MM.1S (cell line): ENCODE measurements around the gene SLC24A4.

ENCODE experiments used
- DNase-seq: peaks from one replicate; pipeline ENCODE4 v3.0.0-alpha.2; 2015
- H2AFZ ChIP-seq: fragments of 300-600 bp; sonication (generic); 2 replicates; pipeline ENCODE4 v1.6.0; 2016; ENCODE audit warnings: antibody characterized with exemption, low read length
- H3F3A ChIP-seq: fragments of 300-600 bp; sonication (generic); 2 replicates; pipeline ENCODE4 v1.6.1; 2016; ENCODE audit warnings: mild to moderate bottlenecking, antibody characterized with exemption, low read length, moderate library complexity, mixed read lengths; ENCODE audit not compliant: insufficient read depth
- H3K27ac ChIP-seq: fragments of 300-600 bp; sonication (generic); 2 replicates; pipeline ENCODE4 v1.5.1; 2016; ENCODE audit warnings: mild to moderate bottlenecking, low read length
- H3K27me3 ChIP-seq: fragments of 300-600 bp; sonication (generic); replicated peaks from 2 replicates; pipeline ENCODE4 v1.6.0; 2016; ENCODE audit warnings: low read length; ENCODE audit not compliant: insufficient read depth
- H3K36me3 ChIP-seq: fragments of 300-600 bp; sonication (generic); replicated peaks from 2 replicates; pipeline ENCODE4 v1.6.1; 2016; ENCODE audit warnings: mild to moderate bottlenecking, low read length, mixed read lengths; ENCODE audit not compliant: insufficient read depth
- H3K4me1 ChIP-seq: fragments of 300-600 bp; sonication (generic); 2 replicates; pipeline ENCODE4 v1.6.1; 2016; ENCODE audit warnings: low read length, mixed read lengths
- H3K4me2 ChIP-seq: fragments of 300-600 bp; sonication (generic); 2 replicates; pipeline ENCODE4 v1.6.0; 2016; ENCODE audit warnings: low read depth, low read length
- H3K4me3 ChIP-seq: fragments of 300-600 bp; sonication (generic); 2 replicates; pipeline ENCODE4 v1.5.1; 2016; ENCODE audit warnings: low read length, mixed read lengths
- H3K79me2 ChIP-seq: fragments of 300-600 bp; sonication (generic); 2 replicates; pipeline ENCODE4 v1.6.1; 2016; ENCODE audit warnings: mixed run types, low read length, mixed read lengths
- H3K9ac ChIP-seq: fragments of 300-600 bp; sonication (generic); 2 replicates; pipeline ENCODE4 v1.6.1; 2016; ENCODE audit warnings: low read length, mixed read lengths
- H3K9me2 ChIP-seq: fragments of 300-600 bp; sonication (generic); replicated peaks from 2 replicates; pipeline ENCODE4 v1.6.1; 2016; ENCODE audit warnings: mild to moderate bottlenecking, low read length, mixed read lengths; ENCODE audit not compliant: insufficient read depth
- H3K9me3 ChIP-seq: fragments of 300-600 bp; sonication (generic); replicated peaks from 2 replicates; pipeline ENCODE4 v1.6.1; 2016; ENCODE audit warnings: mild to moderate bottlenecking, low read length, mixed read lengths; ENCODE audit not compliant: insufficient read depth
- H4K20me1 ChIP-seq: fragments of 300-600 bp; sonication (generic); 2 replicates; pipeline ENCODE4 v1.6.1; 2016; ENCODE audit warnings: mild to moderate bottlenecking, low read length, moderate library complexity, mixed read lengths; ENCODE audit not compliant: insufficient read depth
- EZH2 ChIP-seq: fragments of 300-600 bp; sonication (generic); optimal IDR thresholded peaks from 2 replicates; pipeline ENCODE3; 2017; ENCODE audit warnings: low read depth, mild to moderate bottlenecking, antibody characterized with exemption, low read length, mixed read lengths
- EZH2phosphoT487 ChIP-seq: fragments of 300-600 bp; sonication (generic); IDR thresholded peaks from 2 replicates; pipeline ENCODE4 v1.6.1; 2018; ENCODE audit warnings: antibody characterized with exemption, low read length
- TF ChIP-seq, protein P1 (sequence below): fragments of 300-600 bp; sonication (generic); IDR thresholded peaks from 2 replicates; pipeline ENCODE4 v1.5.1; 2016; ENCODE audit warnings: antibody characterized with exemption, low read length, mixed read lengths

SLC24A4 gene

DNA sequence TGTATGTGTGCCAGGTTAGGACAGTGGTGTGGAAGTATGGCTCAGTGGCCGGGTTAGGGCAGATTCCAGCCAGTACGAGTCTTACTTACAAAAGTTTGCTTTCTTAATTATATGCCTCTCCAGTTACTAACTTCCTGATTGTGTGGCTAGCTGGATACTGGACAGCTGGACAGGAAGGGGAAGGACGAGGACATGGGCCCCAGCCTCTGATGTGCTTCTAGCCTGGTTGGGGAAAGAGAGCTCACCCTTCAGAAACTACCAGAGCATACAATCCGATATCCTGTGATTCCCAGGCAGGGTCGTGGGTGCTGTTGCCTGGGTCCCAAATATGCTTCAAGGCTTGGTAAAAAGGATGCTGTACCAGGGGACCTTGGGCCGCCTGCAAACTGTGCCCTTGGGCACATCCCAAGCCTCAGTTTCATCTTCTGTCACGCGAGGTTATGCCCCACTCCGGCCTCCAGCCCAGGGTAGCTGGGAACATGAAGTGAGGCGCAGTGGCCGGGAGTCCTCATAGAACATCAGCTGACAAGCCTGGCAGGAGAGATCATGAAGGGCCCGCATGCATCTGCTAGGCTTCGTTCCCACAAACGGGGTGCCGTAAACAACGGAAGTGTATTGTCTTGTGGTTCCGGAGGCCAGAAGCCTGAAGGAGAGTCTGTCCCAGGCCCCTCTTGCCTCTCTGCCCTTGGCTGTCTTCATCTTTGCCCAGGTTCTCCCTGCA is 167.4 kb downstream of the SLC24A4 start:
- TF ChIP-seq, protein P1, sequence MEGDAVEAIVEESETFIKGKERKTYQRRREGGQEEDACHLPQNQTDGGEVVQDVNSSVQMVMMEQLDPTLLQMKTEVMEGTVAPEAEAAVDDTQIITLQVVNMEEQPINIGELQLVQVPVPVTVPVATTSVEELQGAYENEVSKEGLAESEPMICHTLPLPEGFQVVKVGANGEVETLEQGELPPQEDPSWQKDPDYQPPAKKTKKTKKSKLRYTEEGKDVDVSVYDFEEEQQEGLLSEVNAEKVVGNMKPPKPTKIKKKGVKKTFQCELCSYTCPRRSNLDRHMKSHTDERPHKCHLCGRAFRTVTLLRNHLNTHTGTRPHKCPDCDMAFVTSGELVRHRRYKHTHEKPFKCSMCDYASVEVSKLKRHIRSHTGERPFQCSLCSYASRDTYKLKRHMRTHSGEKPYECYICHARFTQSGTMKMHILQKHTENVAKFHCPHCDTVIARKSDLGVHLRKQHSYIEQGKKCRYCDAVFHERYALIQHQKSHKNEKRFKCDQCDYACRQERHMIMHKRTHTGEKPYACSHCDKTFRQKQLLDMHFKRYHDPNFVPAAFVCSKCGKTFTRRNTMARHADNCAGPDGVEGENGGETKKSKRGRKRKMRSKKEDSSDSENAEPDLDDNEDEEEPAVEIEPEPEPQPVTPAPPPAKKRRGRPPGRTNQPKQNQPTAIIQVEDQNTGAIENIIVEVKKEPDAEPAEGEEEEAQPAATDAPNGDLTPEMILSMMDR: no peak
- TF ChIP-seq EZH2phosphoT487 (no peak), EZH2 (no peak)
- no peak for DNase-seq
- Histone ChIP-seq H3K9me2 (no peaks in the 10 kb centered on the region), H3K36me3 (no peaks in the 10 kb centered on the region), H3K4me1 (0 out of 2 replicates have a peak, but pooled peaks cover 6% of the 10 kb centered on the region), H3K9me3 (no peaks in the 10 kb centered on the region), H3K27me3 (no peaks in the 10 kb centered on the region), H3K4me3 (no peak overlapping the region), H3K27ac (no peak overlapping the region), H4K20me1 (no peaks in the 10 kb centered on the region), H3K79me2 (no peaks in the 10 kb centered on the region), H3F3A (no peaks in the 10 kb centered on the region), H3K4me2 (no peak overlapping the region), H3K9ac (no peak overlapping the region), H2AFZ (no peak overlapping the region)

DNA sequence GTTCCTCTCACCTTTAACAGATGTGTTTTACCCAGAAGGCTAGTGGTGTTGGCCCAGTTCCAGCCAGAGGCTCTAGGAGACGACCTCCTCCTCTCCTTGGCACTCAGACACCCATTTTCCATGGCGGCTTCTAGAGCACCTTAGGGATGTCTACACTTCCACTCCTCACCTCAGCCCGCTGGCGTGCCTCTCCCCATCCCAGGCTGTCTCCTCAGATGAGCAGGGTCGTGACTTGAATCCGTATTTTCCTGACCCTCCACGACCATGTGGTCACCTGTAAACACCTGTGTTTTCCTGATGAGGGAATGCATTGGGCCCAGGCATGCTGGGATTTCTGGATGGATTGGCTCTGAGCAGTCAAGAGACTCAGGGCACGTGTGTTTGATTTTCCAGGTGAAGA is 168.8 kb downstream of the SLC24A4 start:
- no peaks in the 10 kb centered on the region for H3K9me2 ChIP-seq
- H3K4me3 ChIP-seq: no peak overlapping the region
- no peak overlapping the region for H3K27ac ChIP-seq
- no peaks in the 10 kb centered on the region for H3K9me3 ChIP-seq
- H2AFZ ChIP-seq: no peak overlapping the region
- no peaks in the 10 kb centered on the region for H3K79me2 ChIP-seq
- H3K27me3 ChIP-seq: no peaks in the 10 kb centered on the region
- DNase-seq: no peak
- no peak overlapping the region for H3K9ac ChIP-seq
- H4K20me1 ChIP-seq: no peaks in the 10 kb centered on the region
- no peaks in the 10 kb centered on the region for H3K36me3 ChIP-seq
- H3K4me1 ChIP-seq: 0 out of 2 replicates have a peak, but pooled peaks cover 6% of the 10 kb centered on the region
- TF ChIP-seq EZH2: no peak
- TF ChIP-seq, protein P1: no peak
- no peaks in the 10 kb centered on the region for H3F3A ChIP-seq
- no peak overlapping the region for H3K4me2 ChIP-seq

DNA sequence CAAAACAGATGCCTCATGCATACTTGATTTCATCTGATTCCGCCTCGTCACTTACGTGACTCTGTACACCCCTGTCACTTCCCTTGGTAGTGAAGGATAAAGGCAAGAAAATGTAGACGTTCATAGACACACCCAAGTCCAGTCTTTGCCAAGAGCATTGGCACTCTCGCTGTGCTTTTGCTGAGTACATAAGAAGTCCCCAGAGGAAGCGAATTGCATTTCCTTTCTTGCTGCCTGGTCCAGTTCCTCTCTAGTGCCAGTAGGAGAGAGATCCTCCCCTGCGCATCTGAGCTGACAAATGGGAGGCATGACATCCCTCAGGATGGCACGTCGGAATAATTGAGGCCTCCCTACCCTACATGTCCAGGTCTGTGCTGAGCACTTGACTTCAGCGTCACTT is 169.3 kb downstream of the SLC24A4 start:
- H3K36me3 ChIP-seq: no peaks in the 10 kb centered on the region

More for the DNA sequence above, 169.3 kb downstream of the SLC24A4 start:
- H3K4me1 ChIP-seq: 0 out of 2 replicates have a peak, but pooled peaks cover 6% of the 10 kb centered on the region
- H3K9me3 ChIP-seq: no peaks in the 10 kb centered on the region
- H3K27ac ChIP-seq: no peak overlapping the region
- H3K9ac ChIP-seq: no peak overlapping the region
- H3K4me3 ChIP-seq: no peak overlapping the region
- H3K9me2 ChIP-seq: no peaks in the 10 kb centered on the region
- no peaks in the 10 kb centered on the region for H4K20me1 ChIP-seq
- H3F3A ChIP-seq: no peaks in the 10 kb centered on the region
- H2AFZ ChIP-seq: no peak overlapping the region
- no peaks in the 10 kb centered on the region for H3K79me2 ChIP-seq
- DNase-seq: no peak
- TF ChIP-seq EZH2: no peak
- TF ChIP-seq EZH2phosphoT487: no peak
- TF ChIP-seq, protein P1: no peak
- H3K27me3 ChIP-seq: no peaks in the 10 kb centered on the region
- no peak overlapping the region for H3K4me2 ChIP-seq
